ENCODE measurements around the gene CYP21A2. TPM values are rescaled to one million over a fixed set of nuclear protein-coding genes. Genes with fewer than 3 reads are reported as not detected.
"Not testable (repeated sequence)": the region's sequence is repeated elsewhere in the genome, so short reads cannot be mapped to it uniquely, and the experiment has no call there.

CYP21A2 gene
- total and polyA plus RNA-seq, 2 of the 8 experiments (the other 6 are each of a cell fraction or from before 2014, with no cell fraction given), result 0.22 to 0.23 TPM

- H4K91ac ChIP-seq (replicated peaks; ENCODE audit: insufficient read length, low read length); H3K9ac ChIP-seq (replicated peaks in 1 of 4; ENCODE audit: extremely low read depth in 1 of 4, low read depth in 3 of 4, low read length in 3 of 4); H3K56ac ChIP-seq (replicated peaks; ENCODE audit: insufficient read length, low read depth, low read length); H3K23ac ChIP-seq (ENCODE audit: insufficient read length); H3K27ac ChIP-seq (ENCODE audit: low read depth, low read length); H3K79me1 ChIP-seq (ENCODE audit: low read depth, low read length); H2BK20ac ChIP-seq (ENCODE audit: low read length); H3K27me3 ChIP-seq (replicated peaks in 1 of 4; ENCODE audit: control insufficient read depth in 3 of 4, extremely low read depth in 1 of 4, insufficient read depth in 3 of 4, low read length in 3 of 4); H3K18ac ChIP-seq (ENCODE audit: extremely low read depth, low read length); H3K4me1 ChIP-seq (replicated peaks in 1 of 4; ENCODE audit: control insufficient read depth in 3 of 4, insufficient read depth in 4 of 4, low read length in 3 of 4); H3K36me3 ChIP-seq (ENCODE audit: control insufficient read depth in 2 of 4, insufficient read depth in 4 of 4, low read length in 3 of 4); H4K5ac ChIP-seq (ENCODE audit: insufficient read length, low read depth, low read length); H2BK15ac ChIP-seq (ENCODE audit: low read length); H4K8ac ChIP-seq (ENCODE audit: extremely low read depth, insufficient read depth, low read length); H3K9me3 ChIP-seq (ENCODE audit: insufficient read depth in 2 of 2, low read depth in 1 of 2, low read length in 1 of 2); H4K20me1 ChIP-seq (replicated peaks in 1 of 2; ENCODE audit: control insufficient read depth in 1 of 2, insufficient read depth in 2 of 2, low read length in 2 of 2); H3K4ac ChIP-seq (replicated peaks; ENCODE audit: insufficient read length, low read depth, low read length); H3K79me2 ChIP-seq (ENCODE audit: control insufficient read depth in 1 of 2, insufficient read depth in 2 of 2, low read length in 2 of 2); H2BK12ac ChIP-seq (ENCODE audit: low read depth, low read length); H2BK5ac ChIP-seq (ENCODE audit: low read depth, low read length); H3K23me2 ChIP-seq (ENCODE audit: low read depth, low read length); POLR2A ChIA-PET (ENCODE audit: partially characterized antibody); H3K4me2 ChIP-seq (ENCODE audit: insufficient read depth in 1 of 2, low read depth in 2 of 2, low read length in 2 of 2); DNase-seq (ENCODE audit: low read depth in 1 of 2, low spot score in 2 of 2); H3K4me3 ChIP-seq (ENCODE audit: extremely low read depth in 1 of 4, insufficient read depth in 2 of 4, low read depth in 3 of 4, low read length in 4 of 4); H2AK5ac ChIP-seq (ENCODE audit: low read depth, low read length); H3K14ac ChIP-seq (ENCODE audit: insufficient read length); H2BK120ac ChIP-seq (replicated peaks; ENCODE audit: low read depth, low read length); H2AFZ ChIP-seq (ENCODE audit: low read length); FAIRE-seq: not testable (repeated sequence)
- WGBS, 2 experiments (ENCODE audit: extremely low coverage in 1 of 2, insufficient coverage in 1 of 2, insufficient read length in 1 of 2, insufficient replicate concordance in 2 of 2, low coverage in 1 of 2, low lambda C conversion rate in 2 of 2, missing lambda C conversion rate in 1 of 2), result 86% methylated on average over 19 of the region's 24 CpGs; no CpG with 5 or more reads in 1 of the 2 experiments
- CTCF ChIA-PET (ENCODE audit: partially characterized antibody), result interaction anchor here (1.4 kb wide), 1 partner anchor 8 kb away, joined by 5 read pairs; no protein-coding TSS in a partner anchor
Measured at GRCh38 chr6:32039321-32040274, 1.4 kb downstream of the CYP21A2 start.
